Measurements from ENCODE around the gene SLC6A16.
A peak's percentile ranks its signal among the peaks of the same experiment; 100 is the strongest.
"Not testable (repeated sequence)": the region's sequence is repeated elsewhere in the genome, so short reads cannot be mapped to it uniquely, and the experiment has no call there.

SLC6A16 gene

DNA sequence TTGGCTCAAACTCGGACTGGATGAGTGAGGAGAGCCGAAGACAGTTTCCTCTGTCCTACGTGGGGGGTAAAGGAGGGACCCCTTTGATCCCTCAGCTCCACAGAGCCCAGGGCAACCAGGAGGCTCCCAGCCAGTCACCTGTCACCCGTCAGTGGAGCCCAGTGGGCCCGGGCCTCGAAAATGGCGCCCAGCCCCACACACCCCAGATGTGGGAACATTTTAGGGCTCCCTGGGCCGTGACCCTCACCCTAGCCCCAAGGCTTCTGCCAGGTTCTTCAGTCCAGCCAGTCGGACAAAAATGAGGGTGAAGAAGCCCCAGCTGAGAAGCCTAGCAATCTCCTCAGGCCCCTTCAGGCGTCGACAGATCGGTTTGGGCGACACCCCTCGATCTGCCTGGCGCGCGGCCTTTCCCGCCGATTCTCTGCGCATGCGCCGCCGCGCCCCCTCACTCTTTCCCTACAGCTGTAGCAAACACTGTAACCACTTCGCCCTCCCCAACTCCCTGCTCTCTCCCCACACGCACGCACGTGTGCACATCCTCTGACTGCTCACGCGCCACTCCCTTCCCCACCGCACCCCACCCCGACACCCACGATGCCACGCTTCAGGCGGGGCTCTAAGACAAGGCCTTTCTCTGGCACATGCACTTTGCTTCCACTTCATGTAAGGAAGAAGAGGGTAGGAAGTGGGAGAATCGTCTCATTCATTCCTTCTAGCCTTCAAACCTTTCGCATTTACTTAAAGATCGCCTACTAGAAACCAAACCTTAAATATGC, at the start of gene SLC6A16:
Gene SLC6A16 (minus strand): TSS at position 391 of the 776 bp plus-strand sequence. CDS start 13,844 bp downstream, outside the sequence.
- DNase-seq = no peak

DNA sequence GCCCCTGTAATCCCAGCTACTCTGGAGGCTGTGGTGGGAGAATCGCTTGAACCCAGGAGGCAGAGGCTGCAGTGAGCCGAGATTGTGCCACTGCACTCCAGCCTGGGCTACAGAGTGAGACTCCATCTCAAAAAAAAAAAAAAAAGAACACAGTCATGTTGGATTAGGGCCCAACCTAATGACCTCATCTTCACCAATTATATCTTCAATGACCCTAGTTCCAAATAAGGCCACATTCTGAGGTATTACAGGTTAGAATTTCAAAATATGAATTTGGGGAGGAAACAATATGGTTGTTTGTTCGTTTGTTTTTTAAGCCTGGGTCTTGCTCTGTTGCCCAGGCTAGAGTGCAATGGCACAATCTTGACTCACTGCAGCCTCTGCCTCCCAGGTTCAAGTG, 48.2 kb upstream of the SLC6A16 start:
- not testable (repeated sequence) for DNase-seq

DNA sequence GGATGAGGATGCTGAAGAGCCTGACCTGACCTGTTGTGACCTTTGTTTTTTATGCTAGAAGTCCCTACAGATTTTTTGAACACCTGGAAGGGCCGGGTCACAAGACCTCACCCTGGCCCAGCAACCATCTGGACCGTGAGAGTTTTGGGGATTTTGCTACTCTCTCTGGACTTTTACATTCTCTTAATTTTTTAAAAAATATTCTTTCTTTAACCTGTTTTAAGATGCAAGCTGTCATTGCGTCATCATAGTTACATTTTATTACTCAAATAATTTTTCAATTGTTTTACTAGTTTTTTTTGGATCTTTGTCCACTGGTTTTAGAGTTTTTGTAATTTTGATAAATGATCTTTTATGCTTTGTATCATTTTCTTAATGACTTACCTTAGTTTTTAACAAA, 46.2 kb upstream of the SLC6A16 start:
- no peak for DNase-seq

DNA sequence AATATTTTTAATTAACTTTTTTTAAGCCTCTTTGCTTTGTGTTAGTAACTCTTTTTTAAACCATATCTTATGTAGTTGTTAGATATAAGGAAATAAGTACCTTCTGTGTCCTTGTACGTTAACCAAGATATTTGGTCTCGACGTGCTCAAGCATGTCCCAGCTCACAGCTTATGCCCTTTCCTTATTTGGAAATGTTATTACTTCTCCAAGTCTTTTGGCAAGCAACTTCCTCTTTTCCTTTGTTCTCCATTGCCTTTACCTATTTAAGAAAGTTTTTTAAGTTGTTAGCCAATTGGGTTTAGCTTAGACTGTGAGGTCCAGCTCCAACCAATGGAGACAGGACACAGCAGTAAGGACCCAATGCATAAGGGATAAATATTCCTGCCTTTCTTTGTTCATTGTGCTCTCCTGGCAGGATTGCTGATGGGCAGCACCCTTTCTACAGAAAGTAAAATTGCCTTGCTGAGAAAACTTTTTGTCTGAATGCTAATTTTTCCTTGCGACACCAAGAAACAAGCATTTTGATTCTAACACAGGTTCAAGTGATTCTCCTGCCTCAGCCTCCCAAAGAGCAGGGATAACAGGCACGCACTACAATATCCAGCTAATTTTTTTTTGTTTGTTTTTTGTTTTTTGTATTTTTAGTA, 43.8 kb upstream of the SLC6A16 start:
- DNase-seq = no peak

DNA sequence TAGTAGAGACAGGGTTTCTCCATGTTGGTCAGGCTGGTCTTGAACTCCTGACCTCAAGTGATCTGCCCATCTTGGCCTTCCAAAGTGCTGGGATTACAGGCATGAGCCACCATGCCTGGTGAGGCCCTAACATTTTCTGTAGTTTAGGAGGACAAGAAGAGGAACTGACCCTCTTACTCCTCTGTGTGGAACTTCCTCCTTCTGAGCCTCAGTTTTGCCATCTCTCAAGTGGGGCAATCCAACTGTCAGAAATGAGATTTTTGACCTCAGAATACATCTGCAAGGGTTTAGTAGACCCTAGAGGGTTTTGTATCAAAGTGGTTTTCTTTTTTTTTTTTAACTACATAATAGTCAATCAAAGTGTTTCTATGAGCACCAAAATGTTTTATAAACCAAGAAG, 41.1 kb upstream of the SLC6A16 start:
- no peak for DNase-seq

DNA sequence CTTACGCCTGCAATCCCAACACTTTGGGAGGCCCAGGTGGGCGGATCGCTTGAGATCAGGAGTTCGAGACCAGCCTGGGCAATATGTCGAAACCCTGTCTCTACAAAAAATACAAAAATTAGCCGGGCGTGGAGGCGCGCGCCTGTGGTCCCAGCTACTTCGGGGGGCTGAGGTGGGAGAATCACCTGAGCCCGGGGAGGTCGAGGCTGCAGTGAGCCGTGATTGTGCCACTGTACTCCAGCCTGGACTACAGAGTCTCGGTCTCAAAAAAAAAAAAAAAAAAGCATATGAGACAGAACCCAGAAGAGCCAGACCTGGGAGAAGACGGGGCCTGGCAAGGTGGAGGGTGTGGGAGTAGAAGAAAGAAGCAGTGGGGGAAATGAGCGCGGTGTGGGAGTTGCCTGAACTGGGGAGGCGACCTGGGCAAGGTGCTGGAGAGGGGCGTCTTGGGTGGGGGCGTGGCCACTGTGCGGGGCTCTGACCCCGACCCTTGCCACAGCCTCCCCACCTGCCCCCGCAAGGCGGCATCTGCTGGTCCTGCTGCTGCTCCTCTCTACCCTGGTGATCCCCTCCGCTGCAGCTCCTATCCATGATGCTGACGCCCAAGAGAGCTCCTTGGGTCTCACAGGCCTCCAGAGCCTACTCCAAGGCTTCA, 39.2 kb upstream of the SLC6A16 start:
- no peak for DNase-seq

DNA sequence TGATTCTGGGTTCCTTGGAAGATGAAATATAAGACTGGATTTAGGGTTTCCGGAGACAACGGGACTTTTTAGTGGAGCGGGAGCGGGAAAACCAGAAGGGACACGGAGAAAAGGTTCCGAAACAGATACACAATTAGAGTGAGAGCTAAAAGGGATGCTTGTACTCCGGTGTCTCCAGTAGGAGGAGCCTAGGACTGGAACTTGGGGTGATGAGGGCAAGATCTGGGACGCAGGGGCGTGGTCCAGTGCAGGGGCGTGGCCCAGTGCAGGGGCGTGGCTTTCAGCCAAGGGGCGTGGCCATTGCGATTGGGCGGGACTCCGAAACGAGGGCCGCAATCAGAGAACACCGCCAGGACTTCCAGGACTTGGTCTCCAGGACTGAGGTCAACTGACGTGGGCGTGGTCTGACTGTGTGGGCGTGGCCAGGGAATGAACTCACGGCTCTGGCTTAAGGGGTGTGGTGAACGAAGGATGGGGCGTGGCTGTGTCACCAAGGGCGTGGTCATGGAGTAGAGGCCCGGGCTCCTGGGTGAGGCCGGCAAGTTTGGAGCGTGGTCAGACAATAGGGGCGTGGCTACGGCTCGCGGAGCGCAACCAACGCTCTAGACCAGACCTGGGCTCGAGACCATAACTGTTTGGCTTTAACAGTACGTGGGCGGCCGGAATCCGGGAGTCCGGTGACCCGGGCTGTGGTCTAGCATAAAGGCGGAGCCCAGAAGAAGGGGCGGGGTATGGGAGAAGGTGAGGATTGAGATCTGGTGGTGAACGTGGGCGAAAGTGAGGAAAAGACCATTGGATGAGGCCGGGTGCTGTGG, 38.5 kb upstream of the SLC6A16 start, which contains the start of gene DKKL1:
Gene DKKL1 (plus strand): TSS at position 610 of the 815 bp plus-strand sequence. CDS start 122 bp downstream, at position 732.
- peak; percentile 95 for DNase-seq

DNA sequence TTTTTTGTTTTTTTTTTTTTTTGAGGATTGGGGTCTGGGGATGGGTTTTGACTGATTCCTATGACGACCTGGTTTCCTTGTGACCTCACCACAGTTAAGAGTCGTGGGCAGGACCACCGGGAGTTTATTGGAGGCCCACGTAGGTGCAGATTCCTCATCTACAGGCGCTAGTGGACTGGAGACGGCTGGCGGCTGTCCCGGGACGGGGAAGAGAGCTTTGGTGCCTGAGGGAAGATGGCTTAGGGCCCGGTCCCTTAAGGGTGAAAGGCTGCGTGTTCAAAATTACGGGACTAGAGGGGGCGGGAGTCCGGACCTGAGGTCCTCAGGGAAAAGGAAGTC, 37.9 kb upstream of the SLC6A16 start:
- DNase-seq = no peak

DNA sequence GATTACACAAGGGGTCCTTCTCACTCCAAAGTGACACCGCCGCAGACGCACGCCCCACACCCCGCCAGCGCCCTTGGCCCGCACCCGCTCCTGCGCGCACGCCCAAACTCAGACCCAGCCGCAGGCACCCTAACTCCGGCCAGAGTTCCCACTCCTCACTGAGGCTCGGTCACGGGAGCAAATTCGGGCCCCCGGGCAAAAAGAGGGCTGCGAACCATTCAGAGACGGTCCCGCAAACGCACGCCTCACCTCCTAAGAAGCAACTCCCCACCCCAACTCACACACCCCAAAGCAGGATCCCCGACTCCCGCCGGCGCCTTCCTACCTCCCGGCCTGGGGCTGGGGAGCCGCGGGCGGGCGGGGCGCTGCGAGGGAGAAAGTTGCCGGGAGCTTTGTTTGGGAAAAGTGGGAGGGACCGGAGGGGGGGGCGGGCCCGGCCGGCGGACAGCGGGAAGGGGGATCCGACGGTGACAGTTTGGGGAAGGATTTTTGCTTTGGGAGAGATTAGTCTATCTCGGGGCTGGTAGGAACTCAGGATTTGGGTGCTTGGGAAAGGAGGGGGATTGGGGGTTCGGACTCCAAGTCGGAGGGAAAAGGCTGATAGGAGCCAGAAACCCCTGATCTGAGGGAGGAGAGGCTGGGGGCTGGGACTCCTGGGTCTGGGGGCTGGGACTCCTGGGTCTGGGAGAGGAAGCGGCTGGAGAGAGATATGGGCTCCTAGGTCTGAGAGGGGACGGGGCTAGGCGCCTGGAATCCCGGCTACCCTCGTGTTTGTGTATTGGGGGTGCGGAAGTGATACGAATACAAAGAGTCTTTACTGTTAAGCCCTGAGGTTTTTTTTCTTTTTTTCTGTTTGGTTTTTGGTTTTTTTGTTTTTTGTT, 37.3 kb upstream of the SLC6A16 start, which contains the start of gene TEAD2:
Gene TEAD2 (minus strand): TSS at position 369 of the 881 bp plus-strand sequence. CDS start 2,341 bp downstream, outside the sequence.
- peak; percentile 40 for DNase-seq

DNA sequence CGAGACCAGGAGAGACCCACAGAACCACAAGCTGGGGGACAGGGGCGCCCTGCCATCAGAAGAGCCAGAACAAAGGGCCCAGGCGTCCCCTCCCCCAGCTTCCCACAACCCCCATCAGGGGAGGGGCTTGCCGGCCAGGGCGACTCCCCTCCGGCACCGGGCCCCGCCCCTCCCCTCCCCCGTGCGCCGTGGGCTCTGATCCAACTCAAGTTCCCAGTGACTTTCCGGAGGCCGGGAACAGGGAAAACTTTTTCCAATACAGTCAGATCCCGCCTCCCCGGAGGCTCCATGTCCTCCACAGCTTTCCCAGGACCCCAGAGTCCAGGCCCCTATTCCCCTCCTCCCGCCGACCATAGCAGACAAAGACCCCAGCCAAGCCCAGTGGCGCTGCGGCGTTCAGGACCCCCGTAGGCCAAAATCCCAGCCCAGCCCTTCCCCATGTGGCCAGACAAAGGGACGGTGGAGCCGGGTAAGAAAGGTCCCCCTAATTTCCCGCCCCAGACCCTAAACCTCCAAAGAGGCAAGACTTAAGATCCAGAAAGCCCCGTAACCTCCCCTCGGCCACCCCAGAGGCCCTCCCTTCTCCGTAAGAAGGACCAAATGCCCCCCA, 36.6 kb upstream of the SLC6A16 start:
- DNase-seq = peak; percentile 73

DNA sequence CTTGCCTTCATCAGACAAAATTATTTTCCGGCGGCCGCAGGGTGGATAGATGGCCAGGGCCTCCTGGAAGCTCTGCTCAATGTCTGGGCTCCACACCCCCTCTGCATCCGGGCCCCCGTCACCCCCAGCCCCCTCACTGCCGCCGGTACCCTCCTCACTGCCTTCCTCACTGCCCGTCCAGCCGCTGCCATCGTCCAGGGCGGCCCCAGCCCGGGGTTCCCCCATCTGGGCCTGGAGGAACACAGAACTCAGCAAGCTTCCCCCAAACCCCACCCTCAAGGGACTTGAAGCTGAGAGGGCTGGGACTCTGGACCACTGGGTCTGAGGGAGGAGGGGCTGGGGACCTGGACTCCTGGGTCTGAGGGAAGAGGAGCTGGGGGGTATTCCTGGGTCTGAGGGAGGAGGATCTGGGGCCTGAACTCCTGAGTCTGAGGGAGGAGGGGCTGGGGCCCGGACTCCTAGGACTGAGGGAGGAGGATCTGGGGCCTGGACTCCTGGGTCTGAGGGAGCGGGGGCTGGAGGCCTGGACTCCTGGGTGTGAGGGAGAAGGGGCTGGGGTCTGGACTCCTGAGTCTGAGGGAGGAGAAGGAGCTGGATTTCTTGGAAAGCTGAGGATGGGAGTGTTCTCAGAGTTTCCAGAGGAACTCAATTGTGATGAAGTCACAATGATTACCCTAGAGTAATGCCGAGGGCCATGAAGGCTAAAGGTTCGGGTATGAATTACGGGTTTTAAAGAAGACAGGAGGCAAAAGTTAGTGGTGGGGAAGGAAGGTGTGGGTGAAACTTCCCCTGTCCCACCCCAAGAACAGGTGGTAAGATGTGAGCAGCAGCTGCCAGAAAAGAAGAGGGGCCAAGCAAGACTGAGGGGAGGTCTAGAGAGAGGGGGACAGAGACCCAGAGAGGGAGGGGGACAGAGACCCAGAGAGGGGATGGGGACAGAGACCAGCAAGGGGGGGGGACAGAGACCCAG, 35.1 kb upstream of the SLC6A16 start:
- no peak for DNase-seq

DNA sequence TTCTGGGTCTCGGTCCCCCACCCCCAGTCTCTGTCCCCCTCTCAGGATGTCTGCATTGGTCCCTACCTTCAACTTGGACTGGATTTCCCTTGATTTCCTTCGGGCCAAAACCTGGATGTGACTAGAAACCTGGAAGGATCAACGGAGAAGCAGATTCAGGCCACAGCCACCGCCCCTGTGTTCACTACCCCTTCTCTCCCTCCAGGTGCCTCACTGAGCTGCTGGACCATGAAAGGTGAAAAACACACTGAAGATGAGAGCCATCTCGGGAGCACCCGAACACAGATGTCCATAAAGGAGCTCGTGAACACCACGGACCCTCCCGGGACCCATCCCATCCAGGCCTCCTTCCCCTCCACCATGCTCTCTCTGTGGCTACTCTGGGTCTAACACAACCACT, 32.2 kb upstream of the SLC6A16 start:
- DNase-seq = no peak

DNA sequence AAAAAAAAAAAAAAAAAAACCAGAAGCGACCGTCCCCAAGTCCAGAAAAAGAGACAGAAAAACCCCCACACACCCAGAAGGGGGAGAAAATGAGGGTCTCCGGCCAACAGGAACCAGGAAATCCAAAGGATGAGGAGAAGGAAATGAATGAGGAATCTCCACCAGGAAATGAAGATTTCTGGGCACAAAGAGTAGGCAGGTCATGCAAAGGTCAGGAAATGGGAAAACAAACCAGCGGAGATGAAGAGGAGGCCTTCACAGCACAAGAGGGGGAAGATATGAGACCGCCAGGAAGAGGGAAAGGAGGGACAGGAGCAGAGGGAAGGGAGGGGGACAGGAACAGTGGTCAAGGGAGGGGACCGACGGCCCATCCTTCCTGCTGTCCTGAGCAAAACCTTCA, 31.4 kb upstream of the SLC6A16 start:
- no peak for DNase-seq

DNA sequence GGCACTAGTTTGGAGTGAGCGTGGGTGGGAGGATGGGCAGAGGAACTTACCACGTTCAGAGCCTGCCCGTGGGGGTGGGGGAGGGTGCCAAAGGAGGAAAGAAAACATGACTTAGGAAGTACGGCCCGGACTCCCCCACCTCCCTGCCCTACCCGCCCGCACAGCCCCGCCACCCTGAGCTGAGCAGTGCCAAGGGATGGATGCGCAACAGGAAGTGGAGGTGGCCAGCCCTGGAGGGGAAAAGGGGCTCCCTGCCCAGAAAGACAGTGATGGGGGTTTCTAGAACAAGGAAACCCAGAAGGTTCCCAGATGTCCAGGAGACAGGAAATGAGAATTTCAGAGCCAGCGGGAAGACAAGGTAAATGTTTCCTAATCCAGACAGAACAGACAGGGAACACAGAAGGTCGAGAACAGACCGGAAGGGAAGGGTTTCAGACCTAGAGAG, 30.9 kb upstream of the SLC6A16 start:
- no peak for DNase-seq

DNA sequence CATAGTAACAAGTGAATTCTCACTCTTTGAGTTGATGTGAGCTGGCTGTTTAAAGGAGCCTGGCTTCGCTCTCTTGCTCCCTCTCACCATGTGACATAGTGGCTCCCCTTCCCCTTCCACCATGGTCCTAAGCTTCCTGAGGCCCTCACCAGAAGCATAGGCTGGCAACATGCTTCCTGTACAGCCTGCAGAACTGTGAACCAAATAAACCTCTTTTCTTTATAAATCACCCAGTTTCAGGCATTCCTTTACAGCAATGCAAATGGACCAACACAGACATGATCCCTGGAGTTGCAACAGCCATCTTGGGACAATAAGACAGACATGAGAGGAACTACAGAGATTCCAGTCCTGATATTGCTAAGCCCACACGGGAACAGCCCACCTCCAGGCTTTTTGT, 24.6 kb upstream of the SLC6A16 start:
- DNase-seq = no peak

DNA sequence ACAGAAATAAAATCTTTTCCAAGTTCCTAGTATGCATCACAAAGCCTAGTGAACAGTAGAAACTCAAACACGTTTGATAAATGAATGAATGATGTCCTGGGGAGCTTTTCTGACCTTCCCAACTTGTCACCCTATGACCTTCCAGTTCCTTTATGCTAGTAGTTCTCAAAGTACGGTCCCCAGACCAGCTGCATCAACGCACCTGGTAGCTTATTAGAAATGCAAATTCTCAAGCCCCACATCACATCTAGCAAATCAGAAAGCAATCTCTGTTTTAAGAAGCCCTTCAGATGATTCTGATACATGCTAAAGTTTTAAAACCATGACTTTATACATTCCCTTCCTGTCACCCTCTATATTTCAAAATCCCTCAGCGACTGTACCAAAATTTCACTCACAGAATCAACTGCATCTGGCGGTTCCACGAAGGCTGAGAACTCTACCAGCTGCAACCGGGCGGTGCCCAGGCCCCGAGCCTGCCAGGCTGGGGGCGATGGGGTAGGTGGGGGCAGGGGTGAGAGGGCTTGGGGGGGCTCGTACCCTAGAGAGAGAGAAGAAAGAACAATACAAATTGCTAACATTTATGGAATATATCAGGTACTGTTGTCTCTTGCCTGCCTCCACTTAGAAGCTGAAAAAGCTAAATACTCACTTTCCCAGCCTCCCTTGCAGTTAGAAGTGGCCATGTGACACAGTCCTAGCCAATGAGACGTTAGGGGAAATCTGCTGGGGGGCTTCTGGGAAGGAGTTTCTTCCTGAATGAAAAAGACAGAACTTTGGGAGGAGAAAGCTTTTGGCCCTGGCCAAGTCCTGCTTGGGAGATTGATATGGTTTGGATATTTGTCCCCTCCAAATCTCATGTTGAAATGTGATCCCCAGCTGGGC, 23.6 kb upstream of the SLC6A16 start:
- DNase-seq = peak; percentile 31

DNA sequence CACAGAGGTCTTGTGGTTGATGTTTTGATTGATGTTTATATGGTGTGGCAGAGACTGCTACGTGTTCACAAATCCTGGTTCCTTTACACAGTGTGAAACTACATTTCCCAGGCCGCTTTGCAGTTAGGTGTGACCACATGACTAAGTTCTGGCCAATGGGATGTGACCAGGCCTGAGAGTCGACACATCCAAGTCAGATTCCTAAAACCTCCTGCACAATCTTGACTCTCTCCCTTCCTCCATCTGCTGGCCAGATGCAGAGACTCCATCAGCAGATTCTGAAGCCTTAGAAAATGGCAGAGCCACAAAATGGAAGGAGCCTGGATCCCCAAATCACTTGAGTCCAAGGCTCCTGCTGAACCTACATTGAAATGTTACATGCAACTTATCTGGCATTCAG, 22.8 kb upstream of the SLC6A16 start:
- peak; percentile 93 for DNase-seq

DNA sequence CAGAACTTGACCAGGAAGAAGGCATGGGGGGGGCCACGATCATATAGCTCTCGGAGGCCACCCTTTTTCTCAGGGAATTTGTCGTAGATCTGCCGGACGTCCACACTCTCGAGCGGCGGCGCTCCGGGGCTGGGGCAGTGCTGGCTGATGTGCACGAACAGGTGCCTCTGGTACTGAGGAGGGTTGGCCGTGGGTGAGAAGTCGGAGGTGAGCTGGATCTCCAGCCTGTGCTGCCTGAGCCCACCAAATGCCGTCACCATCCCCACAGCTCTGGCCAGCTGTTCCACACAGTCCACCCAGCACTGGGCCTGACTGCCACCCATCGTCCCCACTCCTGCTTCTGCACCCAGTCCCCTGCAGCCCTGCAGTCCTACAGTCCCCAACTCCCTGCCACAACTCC, 22.2 kb upstream of the SLC6A16 start:
- DNase-seq = no peak

Data from NCI-H82 (cell line).